ENCODE measurements around the gene LPIN2. TPM values are rescaled to one million over a fixed set of nuclear protein-coding genes. Genes with fewer than 3 reads are reported as not detected.
"Not testable (repeated sequence)": the region's sequence is repeated elsewhere in the genome, so short reads cannot be mapped to it uniquely, and the experiment has no call there.

The LPIN2 gene
- total RNA-seq, 3 donors from 2014 or later (not counting 1 experiment from before 2014, with no cell fraction given), result 32.9 to 58.8 (median 57.1) TPM

DNA sequence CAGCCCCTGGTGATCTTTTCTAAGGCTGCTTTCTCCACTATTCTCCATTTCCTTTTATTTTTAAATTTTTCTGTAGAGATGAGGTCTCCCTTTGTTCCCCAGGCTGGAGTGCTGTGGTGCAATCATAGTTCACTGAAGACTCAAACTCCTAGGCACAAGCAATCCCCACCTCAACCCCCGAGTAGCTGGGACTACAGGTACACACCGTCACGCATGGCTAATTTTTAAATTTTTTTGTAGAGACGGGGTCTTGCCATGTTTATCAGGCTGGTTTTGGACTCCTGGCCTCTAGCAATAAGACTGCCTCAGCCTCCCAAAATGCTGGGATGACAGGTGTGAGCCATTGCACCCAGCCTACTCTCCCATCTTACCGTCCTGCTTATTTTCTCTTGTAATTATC is 22.7 kb upstream of the LPIN2 start:
- no peaks in the 10 kb centered on the region for H3K36me3 ChIP-seq (ENCODE audit: control insufficient read depth, insufficient read depth, low read length)
- WGBS (ENCODE audit: insufficient coverage), result 94% methylated on average over 5 of the region's 5 CpGs
- H3K9me3 ChIP-seq (ENCODE audit: control insufficient read depth, insufficient read depth, low read length), result no peaks in the 10 kb centered on the region
- ATAC-seq (no peak), DNase-seq (no peak)
- Mint-ChIP-seq H3K27me3 (ENCODE audit: low read depth in 2 of 2) (no peaks in the 10 kb centered on the region), H3K36me3 (no peaks in the 10 kb centered on the region), H3K27ac (no peak overlapping the region), H3K4me1 (peaks cover 5 to 6% of the 10 kb centered on the region in 2 donors), H3K9me3 (no peaks in the 10 kb centered on the region), H3K4me3 (no peak overlapping the region)
- no peak overlapping the region for H3K4me3 ChIP-seq (ENCODE audit: low read length)
- TF ChIP-seq, protein P1, sequence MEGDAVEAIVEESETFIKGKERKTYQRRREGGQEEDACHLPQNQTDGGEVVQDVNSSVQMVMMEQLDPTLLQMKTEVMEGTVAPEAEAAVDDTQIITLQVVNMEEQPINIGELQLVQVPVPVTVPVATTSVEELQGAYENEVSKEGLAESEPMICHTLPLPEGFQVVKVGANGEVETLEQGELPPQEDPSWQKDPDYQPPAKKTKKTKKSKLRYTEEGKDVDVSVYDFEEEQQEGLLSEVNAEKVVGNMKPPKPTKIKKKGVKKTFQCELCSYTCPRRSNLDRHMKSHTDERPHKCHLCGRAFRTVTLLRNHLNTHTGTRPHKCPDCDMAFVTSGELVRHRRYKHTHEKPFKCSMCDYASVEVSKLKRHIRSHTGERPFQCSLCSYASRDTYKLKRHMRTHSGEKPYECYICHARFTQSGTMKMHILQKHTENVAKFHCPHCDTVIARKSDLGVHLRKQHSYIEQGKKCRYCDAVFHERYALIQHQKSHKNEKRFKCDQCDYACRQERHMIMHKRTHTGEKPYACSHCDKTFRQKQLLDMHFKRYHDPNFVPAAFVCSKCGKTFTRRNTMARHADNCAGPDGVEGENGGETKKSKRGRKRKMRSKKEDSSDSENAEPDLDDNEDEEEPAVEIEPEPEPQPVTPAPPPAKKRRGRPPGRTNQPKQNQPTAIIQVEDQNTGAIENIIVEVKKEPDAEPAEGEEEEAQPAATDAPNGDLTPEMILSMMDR (IDR thresholded peaks at IDR 0.05), result no peak
- H3K27ac ChIP-seq (ENCODE audit: low read length), result no peak overlapping the region
- intact Hi-C loops (cut with micrococcal nuclease), result no loop called here
- H3K4me1 ChIP-seq (ENCODE audit: control insufficient read depth, insufficient read depth, low read length), result peaks cover 4% of the 10 kb centered on the region
- H3K27me3 ChIP-seq (ENCODE audit: control insufficient read depth, insufficient read depth, low read length), result no peaks in the 10 kb centered on the region

DNA sequence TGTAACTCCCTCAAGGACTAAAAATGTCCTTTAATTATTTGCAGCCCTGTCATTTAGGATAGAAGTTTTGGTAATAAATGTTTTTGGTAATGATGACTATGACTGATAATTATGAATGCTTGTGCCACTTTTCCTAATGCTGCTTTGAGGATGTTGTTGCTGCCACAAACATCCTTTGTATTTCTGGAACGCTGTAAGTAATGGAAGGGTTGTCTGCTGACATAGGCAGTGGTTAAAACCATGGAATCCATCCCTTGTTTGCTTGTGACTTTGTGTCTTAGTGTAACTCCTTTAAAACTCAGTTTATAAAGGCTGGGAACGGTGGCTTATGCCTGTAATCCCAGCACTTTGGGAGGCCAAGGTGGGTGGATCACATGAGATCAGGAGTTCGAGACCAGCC is 19.8 kb upstream of the LPIN2 start:
- WGBS (ENCODE audit: insufficient coverage), result 93% methylated on average over 2 of the region's 3 CpGs
- Mint-ChIP-seq H3K27me3 (ENCODE audit: low read depth in 2 of 2) (no peaks in the 10 kb centered on the region), H3K4me1 (peaks cover 5% of the 10 kb centered on the region in 2 donors), H3K9me3 (no peaks in the 10 kb centered on the region), H3K4me3 (no peak overlapping the region), H3K36me3 (no peaks in the 10 kb centered on the region), H3K27ac (no peak overlapping the region)
- peaks cover 4% of the 10 kb centered on the region for H3K4me1 ChIP-seq (ENCODE audit: control insufficient read depth, insufficient read depth, low read length)
- H3K4me3 ChIP-seq (ENCODE audit: low read length), result no peak overlapping the region
- H3K27ac ChIP-seq (ENCODE audit: low read length), result no peak overlapping the region
- ATAC-seq, result no peak
- H3K9me3 ChIP-seq (ENCODE audit: control insufficient read depth, insufficient read depth, low read length), result no peaks in the 10 kb centered on the region
- DNase-seq, result no peak
- H3K27me3 ChIP-seq (ENCODE audit: control insufficient read depth, insufficient read depth, low read length), result no peaks in the 10 kb centered on the region
- intact Hi-C loops (cut with micrococcal nuclease), result no loop called here
- no peaks in the 10 kb centered on the region for H3K36me3 ChIP-seq (ENCODE audit: control insufficient read depth, insufficient read depth, low read length)
- TF ChIP-seq, protein P1 (IDR thresholded peaks at IDR 0.05), result no peak

DNA sequence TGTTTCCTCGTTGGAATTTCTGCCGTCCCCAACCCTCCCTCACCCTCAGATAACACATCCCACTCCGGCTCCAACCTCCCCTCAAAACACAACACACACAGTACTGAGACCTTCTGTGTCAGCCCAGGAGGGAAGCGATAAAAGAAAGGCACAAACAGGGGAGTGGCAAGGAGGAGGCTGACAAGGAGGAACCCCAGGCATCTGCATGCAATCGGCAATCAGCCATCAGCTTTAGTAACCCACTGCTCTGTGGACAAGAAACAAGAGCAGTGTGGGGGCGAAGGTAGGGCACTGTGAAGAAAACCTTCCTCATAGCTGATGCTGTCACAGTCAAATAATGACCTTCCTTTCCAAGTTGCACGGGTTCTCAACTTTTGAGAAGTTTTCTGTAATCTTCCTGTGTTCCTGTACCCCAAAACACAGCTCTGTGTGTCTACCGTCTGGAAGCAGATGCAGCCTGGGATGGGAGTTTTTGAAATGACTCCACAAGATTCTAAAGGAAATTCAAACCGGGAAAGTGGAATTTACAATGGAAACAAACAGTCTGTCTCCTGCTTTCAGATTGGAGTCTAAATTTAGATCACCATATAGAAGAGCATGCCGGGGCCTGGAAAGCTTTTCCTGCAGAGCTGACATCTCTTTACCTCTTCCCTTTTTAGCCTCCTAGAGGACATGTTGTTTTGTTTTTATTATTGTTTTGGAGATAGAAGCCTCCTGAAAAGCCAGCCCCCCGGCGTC is 16.4 kb upstream of the LPIN2 start:
- Histone ChIP-seq H3K36me3 (ENCODE audit: control insufficient read depth, insufficient read depth, low read length) (no peaks in the 10 kb centered on the region), H3K9me3 (ENCODE audit: control insufficient read depth, insufficient read depth, low read length) (no peaks in the 10 kb centered on the region), H3K4me3 (ENCODE audit: low read length) (no peak overlapping the region), H3K27me3 (ENCODE audit: control insufficient read depth, insufficient read depth, low read length) (no peaks in the 10 kb centered on the region), H3K27ac (ENCODE audit: low read length) (no peak overlapping the region), H3K4me1 (ENCODE audit: control insufficient read depth, insufficient read depth, low read length) (no peaks in the 10 kb centered on the region)
- H3K27ac Mint-ChIP-seq, result no peak overlapping the region
- no peak for DNase-seq
- 56% methylated on average over 10 of the region's 12 CpGs for WGBS (ENCODE audit: insufficient coverage)
- intact Hi-C loops (cut with micrococcal nuclease), result no loop called here
- no peaks in the 10 kb centered on the region for H3K36me3 Mint-ChIP-seq
- ATAC-seq, result no peak
- no peak overlapping the region for H3K4me3 Mint-ChIP-seq
- H3K9me3 Mint-ChIP-seq, result no peaks in the 10 kb centered on the region
- TF ChIP-seq, protein P1 (IDR thresholded peaks at IDR 0.05), result no peak
- no peaks in the 10 kb centered on the region for H3K4me1 Mint-ChIP-seq
- no peaks in the 10 kb centered on the region for H3K27me3 Mint-ChIP-seq (ENCODE audit: low read depth in 2 of 2)

DNA sequence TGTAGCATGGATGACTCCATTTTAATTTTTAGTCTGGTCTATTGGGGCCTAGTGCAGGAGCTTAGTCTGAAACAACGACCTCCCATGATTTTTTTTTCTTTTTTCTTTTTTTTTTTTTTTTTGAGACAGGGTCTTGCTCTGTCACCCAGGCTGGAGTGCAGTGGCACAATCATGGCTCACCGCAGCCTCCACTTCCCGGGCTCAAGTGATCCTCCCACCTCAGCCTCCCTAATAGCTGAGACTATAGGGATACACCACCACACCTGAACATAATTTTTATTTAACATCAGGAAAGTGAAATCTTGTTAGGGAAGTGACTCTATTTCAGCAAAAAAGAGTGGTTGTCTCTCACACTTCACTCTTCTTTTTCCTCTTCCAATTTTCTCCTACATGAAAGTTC is 15.2 kb upstream of the LPIN2 start:
- H3K27me3 Mint-ChIP-seq (ENCODE audit: low read depth in 2 of 2); H3K27me3 ChIP-seq (ENCODE audit: control insufficient read depth, insufficient read depth, low read length); H3K4me3 Mint-ChIP-seq; H3K27ac ChIP-seq (ENCODE audit: low read length); H3K9me3 ChIP-seq (ENCODE audit: control insufficient read depth, insufficient read depth, low read length); H3K4me1 Mint-ChIP-seq; H3K36me3 ChIP-seq (ENCODE audit: control insufficient read depth, insufficient read depth, low read length); DNase-seq; H3K4me3 ChIP-seq (ENCODE audit: low read length); ATAC-seq; intact Hi-C loops (cut with micrococcal nuclease); H3K36me3 Mint-ChIP-seq; H3K27ac Mint-ChIP-seq; H3K4me1 ChIP-seq (ENCODE audit: control insufficient read depth, insufficient read depth, low read length); H3K9me3 Mint-ChIP-seq: not testable (repeated sequence)
- 96% methylated on average over 3 of the region's 3 CpGs for WGBS (ENCODE audit: insufficient coverage)

Data from natural killer cell (primary cell).